IMR-90 (cell line): ENCODE measurements around the gene ITFG1. TPM values are rescaled to one million over a fixed set of nuclear protein-coding genes. Genes with fewer than 3 reads are reported as not detected.

Experiments
- ATAC-seq: fragments of 200-7000 bp; cut with Tn5 transposase; 2 replicates; pipeline ENCODE4 v1.9.1; 2020; ENCODE audit warnings: low read depth, mild to moderate bottlenecking, moderate library complexity
- BruUV-seq: library from RNA; stranded (reverse); fragments of 400-500 nt; replicated peaks from 2 replicates; lab custom pipeline; 2021; lab: Mats Ljungman, UMichigan
- CTCF ChIA-PET: fragments of 300-600 bp; formaldehyde crosslinking; extraction: SDS; loops from one replicate; lab custom pipeline; 2021; ENCODE audit warnings: antibody characterized with exemption; lab: Yijun Ruan, JAX
- POLR2A ChIA-PET: fragments of 300-600 bp; sonication (Branson Sonifier 250); formaldehyde crosslinking; loops from one replicate; lab custom pipeline; 2022; ENCODE audit warnings: antibody characterized with exemption; ENCODE audit not compliant: unreplicated experiment; lab: Charles Lee
- DNase-seq: peaks from one replicate; pipeline ENCODE4 v3.0.0; 2013
- H2AFZ ChIP-seq: replicated peaks from 2 replicates; pipeline ENCODE3; 2013; ENCODE audit warnings: low read length, mild to moderate bottlenecking; ENCODE audit not compliant: poor library complexity
- H2AK5ac ChIP-seq: 2 replicates; pipeline ENCODE4 v1.6.1; 2013; ENCODE audit warnings: low read depth, low read length, inconsistent platforms
- H2AK9ac ChIP-seq: replicated peaks from 2 replicates; pipeline ENCODE3; 2013; ENCODE audit warnings: mild to moderate bottlenecking, low read depth, low read length, moderate library complexity; ENCODE audit not compliant: poor library complexity
- H2BK120ac ChIP-seq: 2 replicates; pipeline ENCODE4 v1.6.1; 2013; ENCODE audit warnings: low read depth, low read length, inconsistent platforms
- H2BK15ac ChIP-seq: 3 replicates; pipeline ENCODE4 v1.6.1; 2013; ENCODE audit warnings: low read depth, low read length, inconsistent platforms
- H2BK20ac ChIP-seq: 2 replicates; pipeline ENCODE4 v1.6.1; 2013; ENCODE audit warnings: low read depth, mild to moderate bottlenecking, inconsistent platforms, low read length, moderate library complexity
- H2BK5ac ChIP-seq: 2 replicates; pipeline ENCODE4 v1.6.1; 2013; ENCODE audit warnings: mild to moderate bottlenecking, low read depth, low read length, inconsistent platforms; ENCODE audit not compliant: poor library complexity, severe bottlenecking
- H3K14ac ChIP-seq: replicated peaks from 2 replicates; pipeline ENCODE4 v1.6.1; 2013; ENCODE audit warnings: low read depth, low read length, inconsistent platforms
- H3K18ac ChIP-seq: 2 replicates; pipeline ENCODE4 v1.6.1; 2013; ENCODE audit warnings: low read depth, low read length, control low read depth
- H3K23ac ChIP-seq: 2 replicates; pipeline ENCODE4 v1.6.1; 2013; ENCODE audit warnings: low read depth, low read length, inconsistent platforms
- H3K27ac ChIP-seq: 2 replicates; pipeline ENCODE4 v1.5.1; 2013; ENCODE audit warnings: mild to moderate bottlenecking, control low read depth, low read length; ENCODE audit not compliant: insufficient read depth
- H3K27me3 ChIP-seq: 2 replicates; pipeline ENCODE4 v1.6.1; 2013; ENCODE audit warnings: low read length; ENCODE audit not compliant: control insufficient read depth, insufficient read depth
- H3K36me3 ChIP-seq: 2 replicates; pipeline ENCODE4 v1.6.1; 2013; ENCODE audit warnings: low read length, mixed read lengths; ENCODE audit not compliant: control insufficient read depth, insufficient read depth
- H3K4ac ChIP-seq: 2 replicates; pipeline ENCODE4 v1.6.1; 2013; ENCODE audit warnings: low read depth, low read length, inconsistent platforms
- H3K4me1 ChIP-seq: 2 replicates; pipeline ENCODE4 v1.6.1; 2013; ENCODE audit warnings: low read length, mixed read lengths; ENCODE audit not compliant: control insufficient read depth, insufficient read depth
- H3K4me2 ChIP-seq: 2 replicates; pipeline ENCODE4 v1.6.1; 2013; ENCODE audit warnings: low read depth, mild to moderate bottlenecking, control low read depth, low read length, moderate library complexity
- H3K4me3 ChIP-seq: 2 replicates; pipeline ENCODE4 v1.5.1; 2013; ENCODE audit warnings: low read depth, mild to moderate bottlenecking, control low read depth, low read length, moderate library complexity; ENCODE audit not compliant: insufficient read depth
- H3K56ac ChIP-seq: 2 replicates; pipeline ENCODE4 v1.6.1; 2013; ENCODE audit warnings: low read length, inconsistent platforms; ENCODE audit not compliant: insufficient read depth; ENCODE audit errors: extremely low read depth
- H3K79me1 ChIP-seq, 2 experiments: 2 replicates each; pipeline ENCODE4 v1.6.1; 2013; ENCODE audit warnings: low read length in 2 of 2, inconsistent platforms in 1 of 2, low read depth in 1 of 2
- H3K9ac ChIP-seq: 2 replicates; pipeline ENCODE4 v1.6.1; 2013; ENCODE audit warnings: low read depth, low read length, control low read depth
- H3K9me1 ChIP-seq: 2 replicates; pipeline ENCODE4 v1.6.1; 2013; ENCODE audit warnings: low read length, inconsistent platforms; ENCODE audit not compliant: insufficient read depth
- H3K9me3 ChIP-seq: 2 replicates; pipeline ENCODE4 v1.6.1; 2013; ENCODE audit warnings: low read length; ENCODE audit not compliant: control insufficient read depth, insufficient read depth
- H4K20me1 ChIP-seq: 2 replicates; pipeline ENCODE4 v1.6.1; 2013; ENCODE audit warnings: low read length, inconsistent platforms; ENCODE audit not compliant: insufficient read depth
- H4K5ac ChIP-seq: 2 replicates; pipeline ENCODE4 v1.6.1; 2013; ENCODE audit warnings: mild to moderate bottlenecking, low read depth, low read length, control low read depth
- H4K8ac ChIP-seq, 2 experiments: 2 replicates each; pipeline ENCODE4 v1.6.1; 2013; ENCODE audit warnings: low read depth in 2 of 2, low read length in 2 of 2, control low read depth in 1 of 2, inconsistent platforms in 1 of 2
- H4K91ac ChIP-seq: 2 replicates; pipeline ENCODE4 v1.6.1; 2013; ENCODE audit warnings: low read depth, low read length, inconsistent platforms; ENCODE audit not compliant: insufficient read depth
- BHLHE40 ChIP-seq: fragments of 150-350 bp; IDR thresholded peaks from 2 replicates; pipeline ENCODE4 v1.6.1; 2016; ENCODE audit warnings: mild to moderate bottlenecking, low read depth, low read length
- CEBPB ChIP-seq: IDR thresholded peaks from 2 replicates; pipeline ENCODE4 v1.6.1; 2012; ENCODE audit warnings: low read depth, low read length, improper control_type of control experiment
- CHD1 ChIP-seq: IDR thresholded peaks from 2 replicates; pipeline ENCODE4 v1.6.1; 2012; ENCODE audit warnings: low read depth, low read length, improper control_type of control experiment
- CTCF ChIP-seq: conservative IDR thresholded peaks from 2 replicates; pipeline ENCODE4 v1.5.1; 2012; ENCODE audit warnings: mild to moderate bottlenecking, low read depth, low read length, improper control_type of control experiment
- ELK1 ChIP-seq: fragments of 150-350 bp; IDR thresholded peaks from 2 replicates; pipeline ENCODE4 v1.6.1; 2016; ENCODE audit warnings: low read depth, mild to moderate bottlenecking, low read length, moderate library complexity, borderline replicate concordance
- FOS ChIP-seq: fragments of 150-350 bp; IDR thresholded peaks from 2 replicates; pipeline ENCODE4 v1.6.1; 2016; ENCODE audit warnings: low read depth, low read length
- MAFK ChIP-seq: IDR thresholded peaks from 2 replicates; pipeline ENCODE4 v1.6.1; 2012; ENCODE audit warnings: low read depth, low read length, improper control_type of control experiment
- MAZ ChIP-seq: IDR thresholded peaks from 2 replicates; pipeline ENCODE4 v1.6.1; 2012; ENCODE audit warnings: low read depth, mild to moderate bottlenecking, low read length, improper control_type of control experiment, moderate library complexity, borderline replicate concordance
- MXI1 ChIP-seq: IDR thresholded peaks from 2 replicates; pipeline ENCODE4 v1.6.1; 2012; ENCODE audit warnings: low read depth, mild to moderate bottlenecking, low read length, moderate library complexity, borderline replicate concordance
- NFE2L2 ChIP-seq: fragments of 150-350 bp; IDR thresholded peaks from 2 replicates; pipeline ENCODE4 v1.6.1; 2016; ENCODE audit warnings: low read depth, mild to moderate bottlenecking, low read length
- POLR2A ChIP-seq: IDR thresholded peaks from 2 replicates; pipeline ENCODE4 v1.6.1; 2012; ENCODE audit warnings: mild to moderate bottlenecking, low read depth, low read length
- RAD21 ChIP-seq: IDR thresholded peaks from 2 replicates; pipeline ENCODE4 v1.6.1; 2012; ENCODE audit warnings: low read length, improper control_type of control experiment
- RCOR1 ChIP-seq: IDR thresholded peaks from 2 replicates; pipeline ENCODE4 v1.6.1; 2012; ENCODE audit warnings: mild to moderate bottlenecking, low read length, improper control_type of control experiment; ENCODE audit not compliant: insufficient replicate concordance
- RFX5 ChIP-seq: IDR thresholded peaks from 2 replicates; pipeline ENCODE4 v1.8.0; 2012; ENCODE audit warnings: low read depth, mild to moderate bottlenecking, low read length, moderate library complexity
- SMC3 ChIP-seq: fragments of 150-350 bp; IDR thresholded peaks from 2 replicates; pipeline ENCODE4 v1.6.1; 2016; ENCODE audit warnings: low read depth, mild to moderate bottlenecking, antibody characterized with exemption, low read length, moderate library complexity
- USF2 ChIP-seq: fragments of 150-350 bp; IDR thresholded peaks from 2 replicates; pipeline ENCODE4 v1.6.1; 2017; ENCODE audit warnings: mild to moderate bottlenecking, antibody characterized with exemption, low read length, low read depth
- WGBS, 2 experiments: methylation state at CpG; one replicate each; pipeline versions ENCODE4 v1.1.5 to v1.1.7; 2013; ENCODE audit warnings: missing lambda C conversion rate in 2 of 2; ENCODE audit not compliant: insufficient read length in 1 of 2; ENCODE audit errors: extremely low coverage in 2 of 2; 5-methylcytosine and 5-hydroxymethylcytosine counted together
- dilution Hi-C: fragments of 300-500 bp; cut with HindIII; formaldehyde crosslinking; loops from one replicate; pipeline ENCODE4 v1.14.3; 2018; ENCODE audit warnings: low sequenced_read_pairs; ENCODE audit not compliant: unreplicated experiment
- in situ Hi-C: fragments of 300-500 bp; cut with MboI; formaldehyde crosslinking; loops from 3 replicates; pipeline ENCODE4 v1.14.3; 2019; ENCODE audit warnings: low sequenced_read_pairs, inconsistent platforms, mixed read lengths
- intact Hi-C: fragments of 100-400 bp; cut with micrococcal nuclease; formaldehyde crosslinking; loops from 2 replicates; pipeline ENCODE4 v1.10.0; 2022
- polyA plus RNA-seq, 3 experiments: library from polyadenylated mRNA; depleted of rRNA; stranded (reverse); fragments of >200 nt; gene quantifications; 2 replicates each; pipeline ENCODE4 v1.2.3, GENCODE V29; 2012; ENCODE audit warnings: low replicate concordance in 1 of 3
- total RNA-seq: library from RNA; depleted of rRNA; stranded (reverse); fragments of >200 nt; gene quantifications from 2 replicates; pipeline ENCODE4 v1.2.3, GENCODE V29; 2012

ITFG1 gene
- total and polyA plus RNA-seq, 2 of the 4 experiments (the other 2 are of a cell fraction): 54.3 to 60.4 TPM

- ATAC-seq: no peak
- ChIA-PET POLR2A (no interaction called here), CTCF (no interaction called here)
- Histone ChIP-seq H2AFZ (no peak overlapping the region), H4K20me1 (no peaks in the 10 kb centered on the region; the same call in 1 of the 2 replicates), H3K36me3 (peaks cover 10% of the 10 kb centered on the region), H2BK15ac (no peak overlapping the region), H3K27ac (no peak overlapping the region), H2BK120ac (no peak overlapping the region), H4K91ac (no peak overlapping the region), H3K4me3 (no peak overlapping the region), H3K4me1 (peaks cover 4% of the 10 kb centered on the region; the same call in 1 of the 2 replicates), H3K14ac (no peak overlapping the region), H3K4ac (no peak overlapping the region), H3K9me1 (peaks cover 9% of the 10 kb centered on the region; the same call in 1 of the 2 replicates), H3K9ac (no peak overlapping the region), H2BK5ac (no peak overlapping the region), H3K79me1 (peaks cover 19 to 42% of the 10 kb centered on the region in 2 experiments), H3K27me3 (no peaks in the 10 kb centered on the region), H3K56ac (no peak overlapping the region), H4K5ac (no peak overlapping the region), H2AK9ac (no peak overlapping the region), H3K9me3 (no peaks in the 10 kb centered on the region), H2BK20ac (no peak overlapping the region), H3K4me2 (no peak overlapping the region), H2AK5ac (no peak overlapping the region), H3K18ac (no peak overlapping the region), H3K23ac (no peak overlapping the region; the same call in 1 of the 2 replicates), H4K8ac (no peak overlapping the region)
- dilution Hi-C loops (no loop called here), intact Hi-C loops (no loop called here), in situ Hi-C loops (loop anchor here (25.0 kb wide), 1 partner anchor 704 kb away; the partner anchor contains the start of gene ABCC12)
- TF ChIP-seq RCOR1 (no peak), RAD21 (no peak), SMC3 (no peak), FOS (no peak), MAFK (no peak), USF2 (no peak), MAZ (no peak), RFX5 (no peak), CTCF (no peak), BHLHE40 (no peak), MXI1 (no peak), CHD1 (no peak), CEBPB (no peak), ELK1 (no peak), NFE2L2 (no peak), POLR2A (no peak)
- BruUV-seq: no TSS peak
- WGBS, 2 experiments: 56% methylated on average over 1 of the region's 2 CpGs; no CpG with 5 or more reads in 1 of the 2 experiments
- DNase-seq: no peak
Measured at GRCh38 chr16:47458331-47458730, 2.5 kb downstream of the ITFG1 start.
